ENCODE measurements around the gene HMX1. TPM values are rescaled to one million over a fixed set of nuclear protein-coding genes. Genes with fewer than 3 reads are reported as not detected.

Gene HMX1
- polyA plus RNA-seq, 1 donor (not counting 4 experiments of a cell fraction or from before 2014, with no cell fraction given): not detected

DNA sequence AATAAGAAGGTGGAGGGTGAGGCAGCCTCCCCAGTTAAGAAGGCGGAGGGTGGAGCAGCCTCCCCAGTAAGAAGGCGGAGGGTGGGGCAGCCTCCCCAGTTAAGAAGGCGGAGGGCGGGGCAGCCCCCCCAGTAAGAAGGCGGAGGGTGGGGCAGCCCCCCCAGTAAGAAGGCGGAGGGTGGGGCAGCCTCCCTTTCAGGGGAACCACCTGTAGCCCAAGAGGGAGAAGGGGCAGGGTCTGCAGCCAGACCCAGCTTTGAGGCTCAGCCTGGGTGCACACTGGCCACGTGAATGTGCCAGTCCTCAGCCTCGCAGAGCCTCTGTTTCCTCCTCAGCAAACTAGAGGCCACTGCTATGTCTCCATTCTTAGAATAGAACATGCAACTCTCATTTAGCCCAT is 52.6 kb downstream of the HMX1 start:
- peaks cover 3% of the 10 kb centered on the region for H3K9me3 ChIP-seq (ENCODE audit: control insufficient read depth, low read depth, low read length)
- H4K20me1 ChIP-seq (ENCODE audit: control insufficient read depth, extremely low read depth, insufficient read depth, low read length): no peaks in the 10 kb centered on the region
- no peak overlapping the region for H3K9ac ChIP-seq (ENCODE audit: control insufficient read depth, extremely low read depth, insufficient read depth, low read length)
- no peaks in the 10 kb centered on the region for H3K79me2 ChIP-seq (ENCODE audit: control insufficient read depth, insufficient read depth, low read length)
- no peak overlapping the region for H3K4me3 ChIP-seq (ENCODE audit: control insufficient read depth in 2 of 3, extremely low read depth in 1 of 3, insufficient read depth in 2 of 3, low read depth in 1 of 3, low read length in 3 of 3)
- H3K27ac ChIP-seq (ENCODE audit: control insufficient read depth, insufficient read depth, low read length): no peak overlapping the region
- FAIRE-seq (no peak), DNase-seq (ENCODE audit: low read depth, low spot score) (no peak)
- no peak for TF ChIP-seq EZH2 (IDR thresholded peaks at IDR 0.05; ENCODE audit: low read length)
- TF ChIP-seq, protein P1, sequence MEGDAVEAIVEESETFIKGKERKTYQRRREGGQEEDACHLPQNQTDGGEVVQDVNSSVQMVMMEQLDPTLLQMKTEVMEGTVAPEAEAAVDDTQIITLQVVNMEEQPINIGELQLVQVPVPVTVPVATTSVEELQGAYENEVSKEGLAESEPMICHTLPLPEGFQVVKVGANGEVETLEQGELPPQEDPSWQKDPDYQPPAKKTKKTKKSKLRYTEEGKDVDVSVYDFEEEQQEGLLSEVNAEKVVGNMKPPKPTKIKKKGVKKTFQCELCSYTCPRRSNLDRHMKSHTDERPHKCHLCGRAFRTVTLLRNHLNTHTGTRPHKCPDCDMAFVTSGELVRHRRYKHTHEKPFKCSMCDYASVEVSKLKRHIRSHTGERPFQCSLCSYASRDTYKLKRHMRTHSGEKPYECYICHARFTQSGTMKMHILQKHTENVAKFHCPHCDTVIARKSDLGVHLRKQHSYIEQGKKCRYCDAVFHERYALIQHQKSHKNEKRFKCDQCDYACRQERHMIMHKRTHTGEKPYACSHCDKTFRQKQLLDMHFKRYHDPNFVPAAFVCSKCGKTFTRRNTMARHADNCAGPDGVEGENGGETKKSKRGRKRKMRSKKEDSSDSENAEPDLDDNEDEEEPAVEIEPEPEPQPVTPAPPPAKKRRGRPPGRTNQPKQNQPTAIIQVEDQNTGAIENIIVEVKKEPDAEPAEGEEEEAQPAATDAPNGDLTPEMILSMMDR (optimal IDR thresholded peaks at IDR 0.05 in 1 of 3, IDR thresholded peaks at IDR 0.05 in 1 of 3, conservative IDR thresholded peaks at IDR 0.05 in 1 of 3; ENCODE audit: extremely low read depth in 1 of 3, insufficient read depth in 2 of 3, low read length in 3 of 3): no peak
- no peak overlapping the region for H3K4me2 ChIP-seq (ENCODE audit: control insufficient read depth, extremely low read depth, insufficient read depth, low read depth, low read length)
- H3K27me3 ChIP-seq (ENCODE audit: control insufficient read depth, extremely low read depth, insufficient read depth, low read length): no peaks in the 10 kb centered on the region
- H2AFZ ChIP-seq (ENCODE audit: control insufficient read depth, low read length): no peak overlapping the region
- dilution Hi-C loops (cut with MboI; ENCODE audit: extremely low pct_ligation_motif_present, low sequenced_read_pairs): no loop called here
- H3K4me1 ChIP-seq (ENCODE audit: control insufficient read depth, extremely low read depth, insufficient read depth, low read length): no peaks in the 10 kb centered on the region
- no peaks in the 10 kb centered on the region for H3K36me3 ChIP-seq (ENCODE audit: control insufficient read depth in 2 of 2, extremely low read depth in 1 of 2, insufficient read depth in 2 of 2, low read length in 2 of 2)
- H3K9me1 ChIP-seq (ENCODE audit: control insufficient read depth, extremely low read depth, insufficient read depth, low read length): no peaks in the 10 kb centered on the region

DNA sequence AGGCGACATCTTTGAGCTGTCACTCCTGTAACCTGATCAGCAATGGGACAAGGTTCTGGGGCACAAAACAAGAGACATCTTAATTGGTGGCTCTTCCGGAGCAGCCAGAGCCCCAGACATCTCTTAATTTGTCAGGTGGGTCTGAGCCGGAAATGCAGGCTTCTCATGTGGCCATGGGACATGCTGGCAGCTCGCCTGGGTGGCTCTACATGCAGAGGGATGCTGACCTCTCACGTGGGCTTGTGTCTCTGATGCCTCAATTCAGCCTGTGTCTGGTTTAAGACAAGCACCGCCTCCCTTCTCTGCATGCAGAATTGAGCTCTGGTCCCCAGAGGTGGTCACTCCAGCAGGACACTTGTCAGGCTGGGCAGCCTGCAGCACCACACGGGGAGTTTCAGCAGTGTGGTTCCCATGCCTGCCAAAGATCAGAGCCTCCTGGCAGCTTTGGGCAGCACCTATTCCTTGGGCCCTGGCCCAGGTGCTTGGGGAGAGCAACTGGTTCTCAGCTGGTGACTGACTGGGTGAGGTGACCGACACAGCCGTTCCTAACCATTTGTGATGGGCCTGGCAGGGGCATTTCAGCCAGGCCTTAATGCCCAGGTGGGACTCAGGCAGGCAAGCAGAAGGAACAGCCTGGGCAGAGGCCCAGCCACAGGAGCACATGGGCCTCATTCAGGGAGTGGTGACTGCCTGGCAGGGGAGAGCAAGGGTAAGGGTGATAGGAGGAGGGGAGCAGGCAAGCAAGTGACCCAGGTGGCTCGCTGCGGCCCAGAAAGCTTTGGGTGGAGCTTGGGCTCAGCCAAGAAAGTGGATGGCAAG is 53.4 kb downstream of the HMX1 start:
- no peak overlapping the region for H3K4me3 ChIP-seq (ENCODE audit: control insufficient read depth in 2 of 3, extremely low read depth in 1 of 3, insufficient read depth in 2 of 3, low read depth in 1 of 3, low read length in 3 of 3)
- no peak overlapping the region for H3K27ac ChIP-seq (ENCODE audit: control insufficient read depth, insufficient read depth, low read length)
- H3K9me1 ChIP-seq (ENCODE audit: control insufficient read depth, extremely low read depth, insufficient read depth, low read length): no peaks in the 10 kb centered on the region
- TF ChIP-seq, protein P1 (optimal IDR thresholded peaks at IDR 0.05 in 1 of 3, IDR thresholded peaks at IDR 0.05 in 1 of 3, conservative IDR thresholded peaks at IDR 0.05 in 1 of 3; ENCODE audit: extremely low read depth in 1 of 3, insufficient read depth in 2 of 3, low read length in 3 of 3): no peak
- TF ChIP-seq EZH2 (IDR thresholded peaks at IDR 0.05; ENCODE audit: low read length): no peak
- H3K9ac ChIP-seq (ENCODE audit: control insufficient read depth, extremely low read depth, insufficient read depth, low read length): no peak overlapping the region
- no peaks in the 10 kb centered on the region for H4K20me1 ChIP-seq (ENCODE audit: control insufficient read depth, extremely low read depth, insufficient read depth, low read length)
- no peaks in the 10 kb centered on the region for H3K79me2 ChIP-seq (ENCODE audit: control insufficient read depth, insufficient read depth, low read length)
- H2AFZ ChIP-seq (ENCODE audit: control insufficient read depth, low read length): no peak overlapping the region
- no peak overlapping the region for H3K4me2 ChIP-seq (ENCODE audit: control insufficient read depth, extremely low read depth, insufficient read depth, low read depth, low read length)
- FAIRE-seq (no peak), DNase-seq (ENCODE audit: low read depth, low spot score) (no peak)
- dilution Hi-C loops (cut with MboI; ENCODE audit: extremely low pct_ligation_motif_present, low sequenced_read_pairs): no loop called here
- H3K36me3 ChIP-seq (ENCODE audit: control insufficient read depth in 2 of 2, extremely low read depth in 1 of 2, insufficient read depth in 2 of 2, low read length in 2 of 2): no peaks in the 10 kb centered on the region
- no peaks in the 10 kb centered on the region for H3K27me3 ChIP-seq (ENCODE audit: control insufficient read depth, extremely low read depth, insufficient read depth, low read length)
- peaks cover 3% of the 10 kb centered on the region for H3K9me3 ChIP-seq (ENCODE audit: control insufficient read depth, low read depth, low read length)
- no peaks in the 10 kb centered on the region for H3K4me1 ChIP-seq (ENCODE audit: control insufficient read depth, extremely low read depth, insufficient read depth, low read length)

Data from keratinocyte (primary cell).